Right lobe of liver (tissue), 4 donors: ENCODE results near the gene MAFF.

Experiments
- POLR2A ChIP-seq: fragments of 450-650 bp; IDR thresholded peaks from one replicate; pipeline ENCODE4 v1.6.1; 2017; ENCODE audit warnings: antibody characterized with exemption, mild to moderate bottlenecking
- TF ChIP-seq, protein P1 (sequence below), 4 donors: fragments of 200-600 bp in 3 of 4; fragments of 450-650 bp in 1 of 4; IDR thresholded peaks; one replicate each; pipeline versions ENCODE4 v1.5.1 to v1.8.0; 2016 to 2022; ENCODE audit warnings: antibody characterized with exemption in 4 of 4, mild to moderate bottlenecking in 2 of 4
- donor health status: DM: no; HTN: no; CAD: no.
- donor health status: DM: no; HTN: no; CAD: no.
- donor health status: DM: no; HTN: yes; CAD: no.

DNA sequence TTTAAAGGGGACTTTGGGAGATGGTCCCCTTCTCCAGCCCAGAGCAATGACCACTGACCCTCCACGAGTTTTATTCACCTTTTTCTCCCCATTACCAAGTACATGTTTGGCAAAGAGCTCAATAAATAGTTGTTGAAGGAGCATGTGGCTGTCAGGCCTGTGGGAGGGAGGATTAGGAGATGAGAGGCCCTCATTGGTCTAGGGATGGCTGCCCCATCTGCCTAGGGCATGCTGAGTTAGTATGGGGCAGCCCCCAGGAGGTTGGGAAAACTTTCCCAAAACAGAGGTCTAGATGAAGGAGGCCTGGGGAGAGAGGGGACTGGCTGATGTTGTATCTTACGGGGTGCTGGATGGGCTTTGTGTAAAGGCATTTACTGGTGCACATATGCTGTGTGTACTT lies 10.6 kb downstream of the MAFF start:
- TF ChIP-seq, protein P1, sequence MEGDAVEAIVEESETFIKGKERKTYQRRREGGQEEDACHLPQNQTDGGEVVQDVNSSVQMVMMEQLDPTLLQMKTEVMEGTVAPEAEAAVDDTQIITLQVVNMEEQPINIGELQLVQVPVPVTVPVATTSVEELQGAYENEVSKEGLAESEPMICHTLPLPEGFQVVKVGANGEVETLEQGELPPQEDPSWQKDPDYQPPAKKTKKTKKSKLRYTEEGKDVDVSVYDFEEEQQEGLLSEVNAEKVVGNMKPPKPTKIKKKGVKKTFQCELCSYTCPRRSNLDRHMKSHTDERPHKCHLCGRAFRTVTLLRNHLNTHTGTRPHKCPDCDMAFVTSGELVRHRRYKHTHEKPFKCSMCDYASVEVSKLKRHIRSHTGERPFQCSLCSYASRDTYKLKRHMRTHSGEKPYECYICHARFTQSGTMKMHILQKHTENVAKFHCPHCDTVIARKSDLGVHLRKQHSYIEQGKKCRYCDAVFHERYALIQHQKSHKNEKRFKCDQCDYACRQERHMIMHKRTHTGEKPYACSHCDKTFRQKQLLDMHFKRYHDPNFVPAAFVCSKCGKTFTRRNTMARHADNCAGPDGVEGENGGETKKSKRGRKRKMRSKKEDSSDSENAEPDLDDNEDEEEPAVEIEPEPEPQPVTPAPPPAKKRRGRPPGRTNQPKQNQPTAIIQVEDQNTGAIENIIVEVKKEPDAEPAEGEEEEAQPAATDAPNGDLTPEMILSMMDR (IDR thresholded peaks at IDR 0.05), result no peak
- TF ChIP-seq POLR2A, result no peak
